HCT116 (cell line): ENCODE data around the gene NTHL1. TPM values are rescaled to one million over a fixed set of nuclear protein-coding genes. Genes with fewer than 3 reads are reported as not detected.

Experiments used
- ATAC-seq: fragments of 200-7000 bp; cut with Tn5 transposase; 2 replicates; pipeline ENCODE4 v1.9.1; 2020; ENCODE audit warnings: mild to moderate bottlenecking, moderate library complexity
- BruUV-seq: library from RNA; stranded (reverse); fragments of 400-500 nt; replicated peaks from 2 replicates; lab custom pipeline; 2021; lab: Mats Ljungman, UMichigan
- CTCF ChIA-PET: fragments of 300-600 bp; sonication (Branson Sonifier 250); formaldehyde crosslinking; loops from one replicate; lab custom pipeline; 2021; ENCODE audit warnings: antibody characterized with exemption; lab: Charles Lee
- POLR2A ChIA-PET: fragments of 300-600, 350-600 bp; sonication (Branson Sonifier 250); formaldehyde crosslinking; loops from one replicate; lab custom pipeline; 2021; ENCODE audit warnings: antibody characterized with exemption; lab: Charles Lee
- RAD21 ChIA-PET, 2 experiments: fragments of 300-600 bp; sonication (Branson Sonifier 250); formaldehyde crosslinking; loops; one replicate each; lab custom pipeline; 2023; ENCODE audit warnings: low total read pairs in 2 of 2; ENCODE audit not compliant: uncharacterized antibody in 2 of 2, unreplicated experiment in 2 of 2, low non-redundant PET in 1 of 2; lab: Charles Lee
- DNase-seq: peaks from one replicate; pipeline ENCODE4 v3.0.0-alpha.2; 2010; ENCODE audit warnings: low read depth, low spot score
- H2AFZ ChIP-seq: fragments of 200-600 bp; shearing (Covaris generic), sonication (generic); 2 replicates; pipeline ENCODE4 v1.6.1; 2017; ENCODE audit warnings: low read depth, mixed run types, mixed read lengths, antibody characterized with exemption, low read length; ENCODE audit not compliant: poor library complexity, severe bottlenecking
- H3K27ac ChIP-seq: 2 replicates; pipeline ENCODE4 v1.5.1; 2012; ENCODE audit warnings: low read depth, low read length
- H3K27me3 ChIP-seq: fragments of 200-600 bp; sonication (generic); 2 replicates; pipeline ENCODE4 v1.6.1; 2016; ENCODE audit warnings: mixed run types, low read length, mixed read lengths; ENCODE audit not compliant: insufficient read depth
- H3K36me3 ChIP-seq, 2 experiments: fragments of 200-500 bp in 1 of 2; fragments of 200-600 bp in 1 of 2; sonication (Bioruptor generic) in 1 of 2; sonication (generic) in 1 of 2; 2 replicates each; pipeline versions ENCODE4 v1.5.1 to v1.6.1; 2014 to 2016; ENCODE audit warnings: low read length in 2 of 2, inconsistent platforms in 1 of 2, mixed read lengths in 1 of 2, mixed run types in 1 of 2; ENCODE audit not compliant: insufficient read depth in 2 of 2, control insufficient read depth in 1 of 2
- H3K4me1 ChIP-seq, 2 experiments: fragments of 200-600 bp in 1 of 2; sonication (generic) in 1 of 2; 2 replicates each; pipeline versions ENCODE4 v1.5.1 to v1.6.1; 2012 to 2017; ENCODE audit warnings: low read length in 2 of 2, inconsistent platforms in 1 of 2, mild to moderate bottlenecking in 1 of 2, mixed read lengths in 1 of 2, mixed run types in 1 of 2, moderate library complexity in 1 of 2; ENCODE audit not compliant: insufficient read depth in 2 of 2, control insufficient read depth in 1 of 2
- H3K4me2 ChIP-seq: fragments of 200-600 bp; sonication (generic); 2 replicates; pipeline ENCODE4 v1.6.1; 2017; ENCODE audit warnings: mixed run types, low read length, mixed read lengths
- H3K4me3 ChIP-seq, 2 experiments: fragments of 200-600 bp in 1 of 2; sonication (generic) in 1 of 2; replicated peaks in 1 of 2; 2 replicates each; pipeline ENCODE4 v1.5.1; 2011 to 2016; ENCODE audit warnings: low read length in 2 of 2, control low read depth in 1 of 2, low read depth in 1 of 2, mild to moderate bottlenecking in 1 of 2, mixed read lengths in 1 of 2, mixed run types in 1 of 2
- H3K79me2 ChIP-seq: fragments of 200-600 bp; sonication (generic); 2 replicates; pipeline ENCODE4 v1.6.1; 2017; ENCODE audit warnings: mild to moderate bottlenecking, mixed run types, low read length, moderate library complexity, mixed read lengths; ENCODE audit not compliant: insufficient read depth
- H3K9ac ChIP-seq: fragments of 200-600 bp; sonication (generic); 2 replicates; pipeline ENCODE4 v1.6.1; 2016; ENCODE audit warnings: low read length, mixed read lengths
- H3K9me2 ChIP-seq: fragments of 200-600 bp; sonication (generic), shearing (Covaris generic); 2 replicates; pipeline ENCODE4 v1.6.1; 2017; ENCODE audit warnings: mixed run types, mild to moderate bottlenecking, moderate library complexity; ENCODE audit not compliant: insufficient read depth
- H3K9me3 ChIP-seq, 2 experiments: fragments of 200-500 bp in 1 of 2; fragments of 200-600 bp in 1 of 2; sonication (Bioruptor generic) in 1 of 2; sonication (generic) in 1 of 2; 2 replicates each; pipeline ENCODE4 v1.6.1; 2014 to 2017; ENCODE audit warnings: low read length in 2 of 2, mixed read lengths in 2 of 2, inconsistent platforms in 1 of 2, low read depth in 1 of 2, mild to moderate bottlenecking in 1 of 2, mixed run types in 1 of 2, moderate library complexity in 1 of 2; ENCODE audit not compliant: control insufficient read depth in 1 of 2, insufficient read depth in 1 of 2
- H4K20me1 ChIP-seq: fragments of 200-600 bp; sonication (generic), shearing (Covaris generic); 2 replicates; pipeline ENCODE4 v1.6.1; 2017; ENCODE audit warnings: mixed run types, mild to moderate bottlenecking, moderate library complexity; ENCODE audit not compliant: insufficient read depth
- ELF1 ChIP-seq: IDR thresholded peaks from 2 replicates; pipeline ENCODE4 v1.6.1; 2012; ENCODE audit warnings: low read depth, borderline replicate concordance
- EZH2phosphoT487 ChIP-seq: fragments of 200-600 bp; IDR thresholded peaks from 2 replicates; pipeline ENCODE4 v1.6.1; 2018; ENCODE audit warnings: antibody characterized with exemption, borderline replicate concordance
- POLR2A ChIP-seq: IDR thresholded peaks from 2 replicates; pipeline ENCODE4 v1.7.0; 2011; ENCODE audit warnings: borderline replicate concordance; ENCODE audit not compliant: insufficient read depth, insufficient read length; ENCODE audit errors: extremely low read depth
- POLR2AphosphoS5 ChIP-seq: IDR thresholded peaks from 2 replicates; pipeline ENCODE4 v1.6.1; 2011; ENCODE audit warnings: mild to moderate bottlenecking, low read depth, low read length, moderate library complexity
- ZFX ChIP-seq: fragments of 450-650 bp; IDR thresholded peaks from 2 replicates; pipeline ENCODE4 v1.6.1; 2017
- intact Hi-C: fragments of 100-400 bp; cut with micrococcal nuclease; formaldehyde crosslinking; loops from 2 replicates; pipeline ENCODE4 v1.10.0; 2022
- total RNA-seq: library from RNA; stranded (reverse); gene quantifications from one replicate; pipeline ENCODE4 v1.2.1, GENCODE V29; 2021; ENCODE audit not compliant: unreplicated experiment

The NTHL1 gene
- total RNA-seq, 1 experiment from 2014 or later, result 40.1 TPM

GRCh38 chr16:2019921-2020831, 27.5 kb downstream of the NTHL1 start:
- TSS peak; percentile 48 for BruUV-seq
- Histone ChIP-seq H3K9ac (peak overlapping the region; percentile 87), H3K27me3 (no peaks in the 10 kb centered on the region), H3K9me2 (no peaks in the 10 kb centered on the region), H3K4me1 (peaks cover 38 to 62% of the 10 kb centered on the region in 2 experiments), H3K4me3 (peak overlapping the region; percentile 63 to 75), H3K36me3 (no peaks in the 10 kb centered on the region), H3K9me3 (no peaks in the 10 kb centered on the region), H3K79me2 (peaks cover 16% of the 10 kb centered on the region; the same call in 1 of the 2 replicates), H3K4me2 (peak overlapping the region; percentile 94), H2AFZ (no peak overlapping the region), H3K27ac (peak overlapping the region; percentile 93), H4K20me1 (no peaks in the 10 kb centered on the region)
- peak; percentile 14 for ATAC-seq
- DNase-seq, result no peak
- intact Hi-C loops, result loop anchor here (10.0 kb wide), 1 partner anchor 235 kb away; the partner anchor contains the start of gene ECI1
- TF ChIP-seq ELF1, result no peak
- peak; percentile 89 for TF ChIP-seq ZFX
- ChIA-PET CTCF (interaction anchor here (0.6 to 1.5 kb wide), 4 partner anchors 16 to 121 kb away, joined by 3 to 6 read pairs (median 4); no protein-coding TSS in a partner anchor), POLR2A (interaction anchor here (0.8 to 2.2 kb wide), 5 partner anchors 12 to 135 kb away, joined by 3 to 4 read pairs (median 3); partner anchors contain the start of genes RPS2 and TRAF7), RAD21 (interaction anchor here in 1 of 2 experiments (0.6 kb wide), 1 partner anchor 118 kb away, joined by 5 read pairs; no protein-coding TSS in a partner anchor)

- Histone ChIP-seq H3K9me3 (no peaks in the 10 kb centered on the region), H3K79me2 (peaks cover 16% of the 10 kb centered on the region; the same call in 1 of the 2 replicates), H4K20me1 (no peaks in the 10 kb centered on the region), H3K9ac (peak within 1 kb of the TSS; percentile 87), H3K4me3 (peak within 1 kb of the TSS; percentile 63 to 75), H2AFZ (no peak within 1 kb of the TSS)
- no TSS peak for BruUV-seq
- POLR2A ChIA-PET, result interaction anchor here (0.8 to 2.2 kb wide), 5 partner anchors 11 to 136 kb away, joined by 3 to 4 read pairs (median 3); partner anchors contain the start of genes RPS2 and TRAF7
- TF ChIP-seq POLR2AphosphoS5 (peak; percentile 82), ZFX (no peak), EZH2phosphoT487 (no peak), POLR2A (peak; percentile 79)
- TF ChIP-seq, all 23 proteins: peak for 2
- Histone ChIP-seq H3K4me2 (peak within 1 kb of the TSS; percentile 94), H3K9me2 (no peaks in the 10 kb centered on the region), H3K36me3 (no peaks in the 10 kb centered on the region), H3K27me3 (no peaks in the 10 kb centered on the region), H3K27ac (peak within 1 kb of the TSS; percentile 93), H3K4me1 (peaks cover 43 to 67% of the 10 kb centered on the region in 2 experiments)
- DNase-seq (no peak), ATAC-seq (peak; percentile 52)
- CTCF ChIA-PET, result interaction anchor here (0.6 to 1.5 kb wide), 2 partner anchors 15 to 121 kb away, joined by 3 to 6 read pairs; no protein-coding TSS in a partner anchor
- intact Hi-C loops, result no loop called here
- RAD21 ChIA-PET, result interaction anchor here in 1 of 2 experiments (0.6 kb wide), 1 partner anchor 119 kb away, joined by 5 read pairs; no protein-coding TSS in a partner anchor
Observed at GRCh38 chr16:2019518-2019920, 28.1 kb downstream of the NTHL1 start, which contains the start of gene NPW. TSS of gene NPW (plus strand) at chr16:2019785.
